B cell (primary cell): Measurements from ENCODE around the gene PRKN. TPM values are rescaled to one million over a fixed set of nuclear protein-coding genes. Genes with fewer than 3 reads are reported as not detected.

Source experiments
- ATAC-seq: fragments of 200-7000 bp; cut with Tn5 transposase; one replicate; pipeline ENCODE4 v1.10.0; 2021; ENCODE audit warnings: low read depth, mild to moderate bottlenecking, moderate number of reproducible peaks, moderate library complexity
- CTCF ChIA-PET: fragments of 350-600 bp; sonication (Branson Sonifier 250); formaldehyde crosslinking; loops from one replicate; lab custom pipeline; 2021; ENCODE audit warnings: antibody characterized with exemption, inconsistent platforms; lab: Charles Lee
- POLR2A ChIA-PET: fragments of 350-600 bp; sonication (Branson Sonifier 250); formaldehyde crosslinking; loops from one replicate; lab custom pipeline; 2021; ENCODE audit warnings: antibody characterized with exemption; lab: Charles Lee
- DNase-seq: peaks from one replicate; pipeline ENCODE4 v3.0.0; 2013
- H2AFZ ChIP-seq: 2 replicates; pipeline ENCODE4 v1.6.1; 2012; ENCODE audit warnings: mild to moderate bottlenecking, low read depth, low read length; ENCODE audit not compliant: insufficient read depth, poor library complexity, severe bottlenecking
- H3K27ac ChIP-seq, 2 donors: 1 replicate in 1 of 2; 2 replicates in 1 of 2; pipeline ENCODE4 v1.5.1; 2012 to 2013; ENCODE audit warnings: low read length in 2 of 2, mild to moderate bottlenecking in 2 of 2, moderate library complexity in 1 of 2
- H3K27me3 ChIP-seq, 4 experiments: fragments of 200-600 bp in 1 of 4; sonication (generic) in 1 of 4; replicated peaks in 1 of 4; 1 replicate in 2 of 4; 2 replicates in 2 of 4; pipeline versions ENCODE4 v1.6.1 to v1.7.0; 2013 to 2016; ENCODE audit warnings: low read length in 3 of 4, mild to moderate bottlenecking in 2 of 4, mixed read lengths in 1 of 4, moderate library complexity in 1 of 4; ENCODE audit not compliant: insufficient read depth in 4 of 4, control insufficient read depth in 3 of 4; ENCODE audit errors: control extremely low read depth in 1 of 4
- H3K36me3 ChIP-seq, 2 experiments: replicated peaks in 1 of 2; 1 replicate in 1 of 2; 2 replicates in 1 of 2; pipeline versions ENCODE4 v1.6.1 to v1.7.1; 2013; ENCODE audit warnings: low read length in 1 of 2; ENCODE audit not compliant: insufficient read depth in 2 of 2, control insufficient read depth in 1 of 2; ENCODE audit errors: control extremely low read depth in 1 of 2, extremely low read depth in 1 of 2
- H3K4me1 ChIP-seq, 2 donors: fragments of 200-600 bp in 1 of 2; sonication (generic) in 1 of 2; 1 replicate in 1 of 2; 2 replicates in 1 of 2; pipeline versions ENCODE4 v1.5.1 to v1.6.1; 2013 to 2017; ENCODE audit warnings: low read length in 2 of 2; ENCODE audit not compliant: control insufficient read depth in 2 of 2, insufficient read depth in 2 of 2
- H3K4me2 ChIP-seq: replicated peaks from 2 replicates; pipeline ENCODE3; 2012; ENCODE audit warnings: mild to moderate bottlenecking, low read depth, low read length; ENCODE audit not compliant: poor library complexity, severe bottlenecking
- H3K4me3 ChIP-seq, 5 experiments: fragments of 200-600 bp in 1 of 5; sonication (generic) in 1 of 5; 1 replicate in 3 of 5; 2 replicates in 2 of 5; pipeline versions ENCODE4 v1.5.1 to v1.7.0; 2011 to 2016; ENCODE audit warnings: low read length in 4 of 5, mild to moderate bottlenecking in 4 of 5, low read depth in 2 of 5, control low read depth in 1 of 5, moderate library complexity in 1 of 5; ENCODE audit not compliant: insufficient read depth in 1 of 5; ENCODE audit errors: control extremely low read depth in 1 of 5, extremely low read depth in 1 of 5
- H3K79me2 ChIP-seq: fragments of 200-600 bp; sonication (generic); one replicate; pipeline ENCODE4 v1.6.0; 2016; ENCODE audit warnings: low read length; ENCODE audit not compliant: control insufficient read depth, insufficient read depth
- H3K9ac ChIP-seq: fragments of 200-600 bp; sonication (generic); 2 replicates; pipeline ENCODE4 v1.6.1; 2017; ENCODE audit warnings: mild to moderate bottlenecking, low read length, moderate library complexity
- H3K9me3 ChIP-seq, 3 donors: one replicate each; pipeline versions ENCODE4 v1.6.1 to v1.7.1; 2013; ENCODE audit warnings: low read length in 2 of 3; ENCODE audit not compliant: control insufficient read depth in 2 of 3, insufficient read depth in 1 of 3; ENCODE audit errors: control extremely low read depth in 1 of 3
- H4K20me1 ChIP-seq: 2 replicates; pipeline ENCODE4 v1.6.0; 2012; ENCODE audit warnings: mild to moderate bottlenecking, low read length; ENCODE audit not compliant: insufficient read depth, control insufficient read depth, poor library complexity, severe bottlenecking
- H3K27ac Mint-ChIP-seq: one replicate; pipeline ENCODE4 v1.8.0; 2021; ENCODE audit warnings: mixed read lengths
- H3K27me3 Mint-ChIP-seq: one replicate; pipeline ENCODE4 v1.8.0; 2021; ENCODE audit warnings: mixed read lengths
- H3K4me1 Mint-ChIP-seq: one replicate; pipeline ENCODE4 v1.8.0; 2021; ENCODE audit warnings: mixed read lengths
- H3K4me3 Mint-ChIP-seq: one replicate; pipeline ENCODE4 v1.8.0; 2021; ENCODE audit warnings: mixed read lengths
- H3K9me3 Mint-ChIP-seq: one replicate; pipeline ENCODE4 v1.8.0; 2022; ENCODE audit warnings: mixed read lengths; ENCODE audit not compliant: insufficient read depth
- EZH2 ChIP-seq: IDR thresholded peaks from 2 replicates; pipeline ENCODE4 v1.6.1; 2012; ENCODE audit warnings: borderline replicate concordance, low read depth, mild to moderate bottlenecking, moderate library complexity, low read length; ENCODE audit not compliant: insufficient read depth, poor library complexity, severe bottlenecking
- WGBS: methylation state at CpG from one replicate; pipeline ENCODE4 v1.1.5; 2013; ENCODE audit warnings: missing lambda C conversion rate; ENCODE audit not compliant: insufficient coverage; 5-methylcytosine and 5-hydroxymethylcytosine counted together
- intact Hi-C: fragments of 100-400 bp; cut with micrococcal nuclease; formaldehyde crosslinking; loops from one replicate; pipeline ENCODE4 v1.10.0; 2022
- polyA plus RNA-seq: library from polyadenylated mRNA; depleted of rRNA; stranded (reverse); fragments of >200 nt; gene quantifications from 2 replicates; pipeline ENCODE4 v1.2.3, GENCODE V29; 2012
- total RNA-seq, 2 donors: library from RNA; stranded (reverse); fragments of 120-200 nt in 1 of 2; gene quantifications; 1 replicate in 1 of 2; 2 replicates in 1 of 2; pipeline versions ENCODE4 v1.2.3 to v1.2.4, GENCODE V29; 2013 to 2022
- TF ChIP-seq, protein P1 (sequence below): fragments of 200-600 bp; IDR thresholded peaks from one replicate; pipeline ENCODE4 v1.8.0; 2022; ENCODE audit warnings: antibody characterized with exemption, mild to moderate bottlenecking

PRKN gene
- total and polyA plus RNA-seq, 2 donors (not counting 1 experiment from before 2014, with no cell fraction given), result 1.6 to 6.2 TPM

DNA sequence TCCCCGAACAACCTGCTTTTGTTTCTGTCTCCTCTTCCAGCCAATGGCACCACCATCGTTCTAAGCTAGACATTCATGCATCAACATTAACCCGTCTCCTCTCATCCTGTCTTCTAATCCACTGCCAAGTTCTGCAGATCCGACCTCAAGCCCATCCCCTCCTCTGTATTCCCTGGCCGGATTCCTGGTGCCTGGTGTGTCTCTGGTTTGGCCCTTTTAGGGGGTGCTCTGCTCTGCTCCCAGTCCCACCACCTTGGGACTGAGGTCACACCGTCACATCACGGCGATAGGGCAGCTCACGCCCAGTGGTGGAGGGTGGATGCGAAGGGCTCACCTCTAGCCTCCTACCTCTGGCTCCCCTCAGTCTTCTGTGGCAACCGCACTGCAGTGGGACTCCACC, 1351.2 kb downstream of the PRKN start:
- H2AFZ ChIP-seq, result no peak overlapping the region
- no peaks in the 10 kb centered on the region for H3K79me2 ChIP-seq
- no peak for ATAC-seq
- H3K27me3 Mint-ChIP-seq, result peaks cover 3% of the 10 kb centered on the region
- no peak for DNase-seq
- ChIA-PET POLR2A (no interaction called here), CTCF (interaction anchor here (1.6 to 8.5 kb wide), 2 partner anchors 9 to 447 kb away, joined by 3 to 252 read pairs; no protein-coding TSS in a partner anchor)
- H3K27ac Mint-ChIP-seq, result no peak overlapping the region
- no peak overlapping the region for H3K4me3 ChIP-seq
- H3K4me1 Mint-ChIP-seq, result no peaks in the 10 kb centered on the region
- H3K36me3 ChIP-seq, result no peaks in the 10 kb centered on the region
- H3K27ac ChIP-seq, result no peak overlapping the region
- no peaks in the 10 kb centered on the region for H4K20me1 ChIP-seq
- intact Hi-C loops, result loop anchor here (10.0 kb wide), 1 partner anchor 1512 kb away; no protein-coding TSS in a partner anchor
- no peaks in the 10 kb centered on the region for H3K9me3 Mint-ChIP-seq
- no peaks in the 10 kb centered on the region for H3K9me3 ChIP-seq
- no peaks in the 10 kb centered on the region for H3K27me3 ChIP-seq
- no peak overlapping the region for H3K4me2 ChIP-seq
- no peak overlapping the region for H3K4me3 Mint-ChIP-seq
- no peak for TF ChIP-seq EZH2
- H3K4me1 ChIP-seq, result no peaks in the 10 kb centered on the region
- 92% methylated on average over 8 of the region's 11 CpGs for WGBS
- no peak overlapping the region for H3K9ac ChIP-seq

DNA sequence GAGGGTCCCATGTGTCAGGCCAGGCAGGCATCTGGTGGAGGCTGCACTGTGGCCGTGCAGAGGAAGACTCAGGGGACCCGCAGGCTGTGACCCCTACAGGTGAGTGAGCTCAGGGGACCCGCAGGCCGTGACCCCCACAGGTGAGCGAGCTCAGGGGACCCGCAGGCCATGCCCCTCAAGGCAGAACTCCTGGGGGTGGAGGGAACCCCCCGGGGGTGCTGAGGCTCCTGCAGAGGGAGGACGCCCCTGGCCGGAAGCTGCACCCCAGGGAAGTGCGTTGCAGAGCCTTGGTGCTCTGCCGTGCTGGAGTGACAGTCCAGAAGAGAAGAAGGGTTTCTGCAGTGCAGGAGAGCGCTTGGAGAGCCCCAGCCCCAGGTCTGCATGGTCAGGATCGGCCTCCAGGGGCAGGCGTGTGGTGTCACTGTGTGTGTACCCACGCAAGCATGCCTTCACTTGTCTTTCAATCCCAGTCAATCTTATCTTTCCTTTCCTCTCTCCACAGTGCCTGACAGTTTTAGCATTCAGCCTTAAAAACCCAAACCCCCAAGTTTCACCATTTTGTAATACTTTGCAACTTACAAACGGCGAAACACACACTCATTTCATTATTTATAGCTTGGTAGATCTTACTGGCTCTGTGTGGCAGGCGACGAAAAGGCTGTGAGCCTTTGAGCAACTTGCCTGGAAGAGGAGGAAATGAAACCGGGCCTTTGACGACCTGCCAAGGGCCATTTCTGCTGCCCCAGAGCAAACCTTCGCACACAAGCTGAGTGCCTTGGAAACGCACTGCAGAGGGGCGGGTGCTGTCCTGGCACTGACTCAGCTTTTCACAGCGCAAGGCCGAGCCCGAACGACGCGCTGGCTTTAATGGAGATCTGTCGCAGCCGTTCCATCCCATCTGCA, 1352.3 kb downstream of the PRKN start:
- Histone ChIP-seq H3K4me1 (no peaks in the 10 kb centered on the region), H3K9me3 (no peaks in the 10 kb centered on the region), H3K27me3 (no peaks in the 10 kb centered on the region), H3K27ac (no peak overlapping the region), H3K36me3 (no peaks in the 10 kb centered on the region), H3K4me2 (no peak overlapping the region), H2AFZ (no peak overlapping the region), H3K4me3 (no peak overlapping the region), H4K20me1 (no peaks in the 10 kb centered on the region), H3K79me2 (no peaks in the 10 kb centered on the region), H3K9ac (no peak overlapping the region)
- Mint-ChIP-seq H3K4me3 (no peak overlapping the region), H3K27me3 (peaks cover 3% of the 10 kb centered on the region), H3K4me1 (no peaks in the 10 kb centered on the region), H3K9me3 (no peaks in the 10 kb centered on the region), H3K27ac (no peak overlapping the region)
- TF ChIP-seq, protein P1, sequence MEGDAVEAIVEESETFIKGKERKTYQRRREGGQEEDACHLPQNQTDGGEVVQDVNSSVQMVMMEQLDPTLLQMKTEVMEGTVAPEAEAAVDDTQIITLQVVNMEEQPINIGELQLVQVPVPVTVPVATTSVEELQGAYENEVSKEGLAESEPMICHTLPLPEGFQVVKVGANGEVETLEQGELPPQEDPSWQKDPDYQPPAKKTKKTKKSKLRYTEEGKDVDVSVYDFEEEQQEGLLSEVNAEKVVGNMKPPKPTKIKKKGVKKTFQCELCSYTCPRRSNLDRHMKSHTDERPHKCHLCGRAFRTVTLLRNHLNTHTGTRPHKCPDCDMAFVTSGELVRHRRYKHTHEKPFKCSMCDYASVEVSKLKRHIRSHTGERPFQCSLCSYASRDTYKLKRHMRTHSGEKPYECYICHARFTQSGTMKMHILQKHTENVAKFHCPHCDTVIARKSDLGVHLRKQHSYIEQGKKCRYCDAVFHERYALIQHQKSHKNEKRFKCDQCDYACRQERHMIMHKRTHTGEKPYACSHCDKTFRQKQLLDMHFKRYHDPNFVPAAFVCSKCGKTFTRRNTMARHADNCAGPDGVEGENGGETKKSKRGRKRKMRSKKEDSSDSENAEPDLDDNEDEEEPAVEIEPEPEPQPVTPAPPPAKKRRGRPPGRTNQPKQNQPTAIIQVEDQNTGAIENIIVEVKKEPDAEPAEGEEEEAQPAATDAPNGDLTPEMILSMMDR, result no peak
- no peak for TF ChIP-seq EZH2
- intact Hi-C loops, result loop anchor here (10.0 kb wide), 1 partner anchor 1510 kb away; no protein-coding TSS in a partner anchor
- no peak for ATAC-seq
- DNase-seq, result no peak
- POLR2A ChIA-PET, result no interaction called here
- CTCF ChIA-PET, result interaction anchor here (1.1 to 8.5 kb wide), 5 partner anchors 8 to 855 kb away, joined by 3 to 252 read pairs (median 6); no protein-coding TSS in a partner anchor
- 84% methylated on average over 28 of the region's 32 CpGs for WGBS
